Erythroblast (primary cell): ENCODE measurements around the gene CCNYL1.

Source experiments
- GATA1 ChIP-seq: IDR thresholded peaks from 2 replicates; pipeline ENCODE4 v1.6.1; 2011; ENCODE audit warnings: low read depth, mild to moderate bottlenecking, control low read depth, low read length, moderate library complexity
- POLR2A ChIP-seq: IDR thresholded peaks from 2 replicates; pipeline ENCODE4 v1.6.1; 2011; ENCODE audit warnings: mild to moderate bottlenecking, low read length

- TF ChIP-seq POLR2A: no peak
- TF ChIP-seq GATA1: no peak
Observed at GRCh38 chr2:207676827-207677354, 34.5 kb upstream of the CCNYL1 start.
